CD4-positive, alpha-beta T cell (primary cell): Measurements from ENCODE around the gene MYO1B. TPM values are rescaled to one million over a fixed set of nuclear protein-coding genes. Genes with fewer than 3 reads are reported as not detected.

Source experiments
- ATAC-seq: fragments of 200-7000 bp; cut with Tn5 transposase; one replicate; pipeline ENCODE4 v1.10.0; 2022; ENCODE audit warnings: mild to moderate bottlenecking; ENCODE audit not compliant: poor library complexity
- CTCF ChIA-PET: fragments of 350-600 bp; sonication (Branson Sonifier 250); formaldehyde crosslinking; loops from one replicate; lab custom pipeline; 2021; ENCODE audit warnings: antibody characterized with exemption, inconsistent platforms; lab: Charles Lee
- POLR2A ChIA-PET: fragments of 350-600 bp; sonication (Branson Sonifier 250); formaldehyde crosslinking; loops from one replicate; lab custom pipeline; 2021; ENCODE audit warnings: antibody characterized with exemption, inconsistent platforms; lab: Charles Lee
- DNase-seq, 14 experiments: peaks; one replicate each; pipeline ENCODE4 v3.0.0-alpha.2; 2013 to 2020; ENCODE audit warnings: mixed read lengths in 2 of 14
- H3K27ac ChIP-seq, 2 donors: one replicate each; pipeline versions ENCODE4 v1.5.1 to v1.7.0; 2013; ENCODE audit warnings: low read length in 2 of 2, low read depth in 1 of 2, mild to moderate bottlenecking in 1 of 2
- H3K27me3 ChIP-seq, 2 experiments: 1 replicate in 1 of 2; 2 replicates in 1 of 2; pipeline versions ENCODE4 v1.6.1 to v1.7.0; 2013; ENCODE audit warnings: low read length in 2 of 2, control low read depth in 1 of 2, mild to moderate bottlenecking in 1 of 2, moderate library complexity in 1 of 2; ENCODE audit not compliant: insufficient read depth in 2 of 2, control insufficient read depth in 1 of 2
- H3K36me3 ChIP-seq: one replicate; pipeline ENCODE4 v1.6.1; 2013; ENCODE audit warnings: low read length, control low read depth; ENCODE audit not compliant: insufficient read depth
- H3K4me1 ChIP-seq: one replicate; pipeline ENCODE4 v1.6.1; 2013; ENCODE audit warnings: low read length, control low read depth; ENCODE audit not compliant: insufficient read depth
- H3K4me3 ChIP-seq: one replicate; pipeline ENCODE4 v1.5.1; 2013; ENCODE audit warnings: mild to moderate bottlenecking, low read length, moderate library complexity
- H3K9me3 ChIP-seq, 2 experiments: 1 replicate in 1 of 2; 2 replicates in 1 of 2; pipeline versions ENCODE4 v1.6.1 to v1.7.0; 2013; ENCODE audit warnings: low read length in 2 of 2, mild to moderate bottlenecking in 2 of 2, control low read depth in 1 of 2, moderate library complexity in 1 of 2; ENCODE audit not compliant: control insufficient read depth in 1 of 2, insufficient read depth in 1 of 2
- H3K27ac Mint-ChIP-seq: one replicate; pipeline ENCODE4 v1.8.0; 2020; ENCODE audit warnings: mixed read lengths
- H3K27me3 Mint-ChIP-seq: one replicate; pipeline ENCODE4 v1.8.0; 2021; ENCODE audit warnings: mixed read lengths
- H3K36me3 Mint-ChIP-seq: one replicate; pipeline ENCODE4 v1.8.0; 2021; ENCODE audit warnings: low read depth, mixed read lengths
- H3K4me1 Mint-ChIP-seq: one replicate; pipeline ENCODE4 v1.8.0; 2021; ENCODE audit warnings: low read depth, mixed read lengths
- H3K4me3 Mint-ChIP-seq: one replicate; pipeline ENCODE4 v1.8.0; 2020; ENCODE audit warnings: mild to moderate bottlenecking, mixed read lengths
- H3K9me3 Mint-ChIP-seq: one replicate; pipeline ENCODE4 v1.8.0; 2020; ENCODE audit warnings: mixed read lengths
- intact Hi-C, 2 experiments: fragments of 100-400 bp; cut with DNase I in 1 of 2; cut with micrococcal nuclease in 1 of 2; formaldehyde crosslinking; loops; one replicate each; pipeline versions ENCODE4 v1.15.1 to v1.9.0; 2023 to 2025; cut with DNase I, micrococcal nuclease
- total RNA-seq, 174 experiments: library from RNA in 2 of 174; stranded (reverse) in 2 of 174; gene quantifications; one replicate each; pipeline ENCODE4 v1.2.3 and lab custom pipeline; 2021 to 2026
- TF ChIP-seq, protein P1 (sequence below): fragments of 200-600 bp; IDR thresholded peaks from one replicate; pipeline ENCODE4 v1.8.0; 2022; ENCODE audit warnings: antibody characterized with exemption, mild to moderate bottlenecking

Gene MYO1B
- total RNA-seq, 2 experiments from 2014 or later = 0.98 to 1.3 TPM

DNA sequence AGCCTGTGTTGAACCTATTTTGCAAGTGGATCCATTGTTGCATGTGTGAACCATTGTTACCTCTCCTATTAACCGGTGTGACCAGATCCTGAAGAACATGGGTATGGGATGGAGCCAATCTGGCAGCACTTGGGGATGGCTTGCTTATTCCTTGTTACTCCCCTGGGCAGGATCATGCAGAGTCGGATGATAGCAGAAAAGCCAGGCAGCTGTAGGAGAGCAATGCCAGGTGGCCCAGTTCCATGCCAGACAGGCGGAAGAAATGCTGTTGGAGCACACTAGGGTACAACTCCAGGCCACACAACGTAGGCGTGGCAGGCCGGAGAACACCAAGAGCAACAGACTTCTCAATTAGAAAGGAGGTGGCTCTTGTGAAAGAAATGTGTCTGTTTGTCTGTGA, 16.3 kb upstream of the MYO1B start:
- POLR2A ChIA-PET = no interaction called here
- H3K9me3 Mint-ChIP-seq = no peaks in the 10 kb centered on the region
- Histone ChIP-seq H3K4me3 (no peak overlapping the region), H3K27ac (no peak overlapping the region), H3K4me1 (no peaks in the 10 kb centered on the region), H3K36me3 (no peaks in the 10 kb centered on the region), H3K27me3 (no peaks in the 10 kb centered on the region), H3K9me3 (no peaks in the 10 kb centered on the region)
- intact Hi-C loops = no loop called here
- no peak overlapping the region for H3K4me3 Mint-ChIP-seq
- CTCF ChIA-PET = no interaction called here
- H3K27ac Mint-ChIP-seq = no peak overlapping the region
- no peak for ATAC-seq
- H3K4me1 Mint-ChIP-seq = no peaks in the 10 kb centered on the region
- no peaks in the 10 kb centered on the region for H3K27me3 Mint-ChIP-seq
- no peaks in the 10 kb centered on the region for H3K36me3 Mint-ChIP-seq
- TF ChIP-seq, protein P1, sequence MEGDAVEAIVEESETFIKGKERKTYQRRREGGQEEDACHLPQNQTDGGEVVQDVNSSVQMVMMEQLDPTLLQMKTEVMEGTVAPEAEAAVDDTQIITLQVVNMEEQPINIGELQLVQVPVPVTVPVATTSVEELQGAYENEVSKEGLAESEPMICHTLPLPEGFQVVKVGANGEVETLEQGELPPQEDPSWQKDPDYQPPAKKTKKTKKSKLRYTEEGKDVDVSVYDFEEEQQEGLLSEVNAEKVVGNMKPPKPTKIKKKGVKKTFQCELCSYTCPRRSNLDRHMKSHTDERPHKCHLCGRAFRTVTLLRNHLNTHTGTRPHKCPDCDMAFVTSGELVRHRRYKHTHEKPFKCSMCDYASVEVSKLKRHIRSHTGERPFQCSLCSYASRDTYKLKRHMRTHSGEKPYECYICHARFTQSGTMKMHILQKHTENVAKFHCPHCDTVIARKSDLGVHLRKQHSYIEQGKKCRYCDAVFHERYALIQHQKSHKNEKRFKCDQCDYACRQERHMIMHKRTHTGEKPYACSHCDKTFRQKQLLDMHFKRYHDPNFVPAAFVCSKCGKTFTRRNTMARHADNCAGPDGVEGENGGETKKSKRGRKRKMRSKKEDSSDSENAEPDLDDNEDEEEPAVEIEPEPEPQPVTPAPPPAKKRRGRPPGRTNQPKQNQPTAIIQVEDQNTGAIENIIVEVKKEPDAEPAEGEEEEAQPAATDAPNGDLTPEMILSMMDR = no peak
- DNase-seq = no peak

DNA sequence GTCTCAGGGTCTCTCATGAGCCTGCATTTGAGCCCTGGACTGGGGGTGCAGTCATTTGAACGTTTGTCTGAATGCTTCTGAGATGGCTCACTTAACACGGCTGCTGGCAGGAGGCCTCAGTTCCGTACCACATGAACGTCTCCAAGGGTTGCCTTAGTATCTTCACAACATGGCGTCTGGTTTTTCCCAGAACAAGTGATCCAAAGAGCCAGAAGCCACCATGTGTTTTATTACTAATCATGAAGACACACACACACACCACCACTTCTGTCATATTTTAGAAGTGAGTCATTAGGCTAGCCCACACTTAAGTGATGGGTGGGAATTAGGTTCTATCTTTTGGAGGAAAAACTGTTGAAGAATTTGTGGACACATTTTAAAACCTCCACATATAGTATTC, 15.0 kb upstream of the MYO1B start:
- H3K9me3 Mint-ChIP-seq = no peaks in the 10 kb centered on the region
- ChIA-PET CTCF (no interaction called here), POLR2A (no interaction called here)
- ATAC-seq (no peak), DNase-seq (no peak)
- intact Hi-C loops = no loop called here
- no peaks in the 10 kb centered on the region for H3K36me3 Mint-ChIP-seq
- H3K27ac Mint-ChIP-seq = no peak overlapping the region
- no peaks in the 10 kb centered on the region for H3K4me1 ChIP-seq
- no peaks in the 10 kb centered on the region for H3K4me1 Mint-ChIP-seq
- no peaks in the 10 kb centered on the region for H3K9me3 ChIP-seq
- no peaks in the 10 kb centered on the region for H3K36me3 ChIP-seq
- no peak overlapping the region for H3K4me3 ChIP-seq
- H3K27me3 Mint-ChIP-seq = no peaks in the 10 kb centered on the region
- no peak overlapping the region for H3K27ac ChIP-seq
- H3K4me3 Mint-ChIP-seq = no peak overlapping the region
- TF ChIP-seq, protein P1 = no peak
- H3K27me3 ChIP-seq = no peaks in the 10 kb centered on the region

DNA sequence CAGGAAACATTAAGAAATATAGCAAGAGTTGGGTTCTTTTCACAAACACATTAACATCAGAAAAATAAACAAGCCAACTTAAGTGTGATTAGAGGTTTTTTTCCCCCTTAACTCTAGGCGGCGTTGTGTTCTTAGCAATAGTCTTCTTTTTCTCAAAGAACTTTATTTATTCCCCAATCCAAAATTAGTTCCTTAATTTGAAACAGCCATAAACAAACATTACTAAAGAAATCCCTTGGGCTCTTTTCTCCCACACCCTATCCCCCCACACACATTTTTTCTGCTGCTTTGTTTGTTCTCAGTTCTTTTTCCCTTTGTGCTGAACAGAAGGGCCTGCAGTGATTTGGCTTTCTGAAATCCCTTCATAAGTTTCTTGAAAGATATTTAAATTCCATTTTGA, 13.2 kb upstream of the MYO1B start:
- no peaks in the 10 kb centered on the region for H3K27me3 Mint-ChIP-seq
- H3K27ac Mint-ChIP-seq = no peak overlapping the region
- H3K4me1 ChIP-seq = no peaks in the 10 kb centered on the region
- DNase-seq (no peak), ATAC-seq (no peak)
- H3K36me3 ChIP-seq = no peaks in the 10 kb centered on the region
- H3K9me3 ChIP-seq = no peaks in the 10 kb centered on the region
- H3K4me3 ChIP-seq = no peak overlapping the region
- intact Hi-C loops = no loop called here
- H3K4me1 Mint-ChIP-seq = no peaks in the 10 kb centered on the region
- H3K27ac ChIP-seq = no peak overlapping the region
- TF ChIP-seq, protein P1 = no peak
- ChIA-PET POLR2A (no interaction called here), CTCF (interaction anchor here (1.1 kb wide), 1 partner anchor 17 kb away, joined by 3 read pairs; no protein-coding TSS in a partner anchor)
- no peaks in the 10 kb centered on the region for H3K27me3 ChIP-seq
- no peaks in the 10 kb centered on the region for H3K36me3 Mint-ChIP-seq
- no peaks in the 10 kb centered on the region for H3K9me3 Mint-ChIP-seq
- no peak overlapping the region for H3K4me3 Mint-ChIP-seq
